NCI-H2227 (cell line): ENCODE measurements around the gene HGFAC.
"Not testable (repeated sequence)": the region's sequence is repeated elsewhere in the genome, so short reads cannot be mapped to it uniquely, and the experiment has no call there.

ENCODE experiments used
- DNase-seq: peaks from one replicate; lab custom pipeline; 2025; ENCODE audit not compliant: unreplicated experiment; lab: John Stamatoyannopoulos, UW

Gene HGFAC

GRCh38 chr4:3410401-3411135, 31.2 kb upstream of the HGFAC start:
- DNase-seq = no peak

GRCh38 chr4:3411190-3411589, 30.6 kb upstream of the HGFAC start:
- DNase-seq = not testable (repeated sequence)

- DNase-seq = no peak
These were observed 30.1 kb upstream of the HGFAC start for GRCh38 chr4:3411676-3412075.

- DNase-seq = no peak
These were observed 29.3 kb upstream of the HGFAC start for GRCh38 chr4:3412257-3413020.

GRCh38 chr4:3413217-3413671, 28.5 kb upstream of the HGFAC start:
- no peak for DNase-seq

- DNase-seq = no peak
These were observed 27.9 kb upstream of the HGFAC start for GRCh38 chr4:3413675-3414420.

- DNase-seq = no peak
These were observed 27.1 kb upstream of the HGFAC start for GRCh38 chr4:3414421-3415279.

- no peak for DNase-seq
These were observed 26.2 kb upstream of the HGFAC start for GRCh38 chr4:3415471-3416141.

- no peak for DNase-seq
These were observed 25.5 kb upstream of the HGFAC start for GRCh38 chr4:3416270-3416669.

- DNase-seq = no peak
These were observed 24.9 kb upstream of the HGFAC start for GRCh38 chr4:3416821-3417221.

- no peak for DNase-seq
These were observed 24.3 kb upstream of the HGFAC start for GRCh38 chr4:3417448-3417847.

- DNase-seq = no peak
These were observed 23.6 kb upstream of the HGFAC start for GRCh38 chr4:3418029-3418762.

GRCh38 chr4:3419836-3420605, 21.7 kb upstream of the HGFAC start:
- no peak for DNase-seq

- DNase-seq = no peak
These were observed 21.2 kb upstream of the HGFAC start for GRCh38 chr4:3420606-3420955.

GRCh38 chr4:3420956-3421355, 20.8 kb upstream of the HGFAC start:
- DNase-seq = no peak

GRCh38 chr4:3421470-3421869, 20.3 kb upstream of the HGFAC start:
- DNase-seq = no peak

GRCh38 chr4:3422241-3422801, 19.4 kb upstream of the HGFAC start:
- DNase-seq = no peak

- DNase-seq = no peak
These were observed 18.9 kb upstream of the HGFAC start for GRCh38 chr4:3422808-3423297.
